Cortex of kidney (tissue), 1 donor: ENCODE data around the gene RPS6KA4.
A peak's percentile ranks its signal among the peaks of the same experiment; 100 is the strongest.
"Not testable (repeated sequence)": the region's sequence is repeated elsewhere in the genome, so short reads cannot be mapped to it uniquely, and the experiment has no call there.

Experiments used
- DNase-seq: peaks from one replicate; lab custom pipeline; 2025; lab: John Stamatoyannopoulos, UW

The RPS6KA4 gene

DNA sequence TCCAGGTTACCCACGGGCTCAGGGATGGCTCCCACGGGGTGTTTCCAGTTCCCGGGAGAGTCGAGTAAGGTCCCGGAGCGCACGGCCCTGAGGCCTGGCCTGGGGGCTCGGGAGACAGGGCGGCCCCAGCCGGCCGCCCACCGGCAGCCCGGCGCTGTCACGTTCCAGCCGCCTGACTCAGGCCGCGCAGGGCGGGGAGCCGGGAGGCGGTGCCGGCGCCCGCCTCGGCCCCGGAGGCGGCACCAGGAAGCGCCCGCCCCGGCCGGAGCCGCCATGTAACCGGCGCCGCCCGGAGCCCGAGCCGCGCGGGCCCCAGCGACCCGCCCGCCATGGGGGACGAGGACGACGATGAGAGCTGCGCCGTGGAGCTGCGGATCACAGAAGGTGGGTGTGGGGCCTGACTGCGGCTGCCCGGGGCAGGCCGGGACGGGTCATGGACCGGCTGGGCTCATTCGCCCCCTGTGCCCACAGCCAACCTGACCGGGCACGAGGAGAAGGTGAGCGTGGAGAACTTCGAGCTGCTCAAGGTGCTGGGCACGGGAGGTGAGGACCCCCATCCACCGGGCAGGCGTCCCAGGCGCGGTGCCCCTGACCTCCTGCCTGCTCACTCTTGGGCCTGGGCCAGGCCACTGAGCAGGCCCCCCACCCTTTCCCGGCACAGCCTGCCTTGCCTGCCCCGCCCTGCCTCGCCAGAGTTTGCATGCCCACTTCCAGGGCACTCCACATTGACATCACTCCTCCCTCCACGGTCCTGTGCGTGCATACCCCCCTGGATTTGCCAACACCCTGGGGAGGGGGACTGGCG, at the start of gene RPS6KA4:
TSS of gene RPS6KA4 (plus strand) at position 256 of the 805 bp plus-strand sequence. CDS start at position 330, 74 bp downstream.
- no peak for DNase-seq

DNA sequence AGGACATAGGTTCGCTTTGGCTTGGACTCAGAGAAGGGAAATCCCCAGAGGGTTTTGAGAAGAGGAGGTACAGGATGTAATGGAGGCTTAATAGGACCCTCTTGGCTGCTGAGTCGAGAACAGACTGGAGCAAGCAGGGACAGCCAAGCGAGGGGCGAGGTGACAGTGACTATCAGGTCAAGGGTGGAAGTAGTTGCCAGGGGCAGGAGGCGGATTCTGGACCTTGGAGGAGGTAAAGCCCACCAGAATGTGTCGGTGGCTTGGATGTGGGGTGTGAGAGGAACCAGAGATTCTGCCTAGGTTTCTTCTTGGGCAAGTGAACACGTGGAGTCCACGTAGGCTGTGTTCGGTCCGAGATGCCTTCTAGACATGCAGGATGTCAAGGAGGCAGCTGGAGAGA, 46.0 kb upstream of the RPS6KA4 start:
- no peak for DNase-seq

DNA sequence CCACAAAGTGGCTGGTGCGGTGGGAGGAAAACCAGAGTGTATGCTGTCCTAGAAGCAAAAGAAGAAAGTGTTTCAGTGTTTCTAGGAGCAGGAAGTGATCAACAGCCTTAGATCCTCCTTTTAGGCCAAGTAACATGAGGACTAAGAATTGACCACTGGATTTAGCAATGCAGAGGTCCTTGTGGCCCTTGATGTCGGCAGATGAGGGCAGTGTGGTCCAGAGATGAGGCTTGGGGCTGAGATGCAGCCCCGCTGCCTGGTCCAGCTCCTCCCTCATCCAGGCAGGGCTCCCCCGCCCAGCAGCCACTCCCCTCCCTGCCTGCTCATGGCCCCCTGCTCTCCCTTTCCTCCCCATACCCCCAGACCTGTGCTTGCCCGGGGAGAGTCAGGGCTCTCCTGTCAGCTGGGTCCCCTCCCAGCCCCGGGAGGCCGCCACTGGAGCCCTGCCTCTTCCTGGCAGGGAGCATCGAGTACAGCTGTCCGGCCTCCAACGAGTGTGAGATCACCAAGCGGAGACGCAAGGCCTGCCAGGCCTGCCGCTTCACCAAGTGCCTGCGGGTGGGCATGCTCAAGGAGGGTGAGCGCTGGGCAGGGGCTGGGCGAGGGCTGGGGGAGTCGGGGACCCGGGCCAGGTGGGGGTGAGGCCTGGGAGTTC, 45.3 kb upstream of the RPS6KA4 start:
- no peak for DNase-seq

DNA sequence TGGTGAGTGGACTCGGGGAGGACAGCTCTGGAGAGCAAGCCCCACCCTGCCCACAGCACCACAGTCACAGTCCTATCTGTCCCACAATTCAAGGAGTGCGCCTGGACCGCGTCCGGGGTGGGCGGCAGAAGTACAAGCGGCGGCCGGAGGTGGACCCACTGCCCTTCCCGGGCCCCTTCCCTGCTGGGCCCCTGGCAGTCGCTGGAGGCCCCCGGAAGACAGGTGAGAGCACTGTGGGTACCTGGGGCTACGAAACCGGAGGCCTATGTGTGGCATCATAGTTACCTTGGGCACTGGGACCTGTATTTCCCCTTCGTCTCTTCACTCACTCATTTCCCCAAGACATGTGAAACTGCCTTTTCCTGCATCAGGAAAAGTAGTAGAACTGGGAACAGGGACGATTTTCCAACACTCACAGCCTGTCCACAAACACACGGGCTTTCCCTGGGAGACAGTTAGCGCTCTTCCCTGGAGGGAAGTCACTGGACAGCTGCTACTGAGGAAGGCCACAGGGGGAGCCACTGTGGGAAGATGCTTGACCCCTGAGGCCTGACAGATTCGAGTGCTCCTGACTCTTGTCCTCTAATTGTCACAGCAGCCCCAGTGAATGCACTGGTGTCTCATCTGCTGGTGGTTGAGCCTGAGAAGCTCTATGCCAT, 44.7 kb upstream of the RPS6KA4 start:
- DNase-seq, result no peak

DNA sequence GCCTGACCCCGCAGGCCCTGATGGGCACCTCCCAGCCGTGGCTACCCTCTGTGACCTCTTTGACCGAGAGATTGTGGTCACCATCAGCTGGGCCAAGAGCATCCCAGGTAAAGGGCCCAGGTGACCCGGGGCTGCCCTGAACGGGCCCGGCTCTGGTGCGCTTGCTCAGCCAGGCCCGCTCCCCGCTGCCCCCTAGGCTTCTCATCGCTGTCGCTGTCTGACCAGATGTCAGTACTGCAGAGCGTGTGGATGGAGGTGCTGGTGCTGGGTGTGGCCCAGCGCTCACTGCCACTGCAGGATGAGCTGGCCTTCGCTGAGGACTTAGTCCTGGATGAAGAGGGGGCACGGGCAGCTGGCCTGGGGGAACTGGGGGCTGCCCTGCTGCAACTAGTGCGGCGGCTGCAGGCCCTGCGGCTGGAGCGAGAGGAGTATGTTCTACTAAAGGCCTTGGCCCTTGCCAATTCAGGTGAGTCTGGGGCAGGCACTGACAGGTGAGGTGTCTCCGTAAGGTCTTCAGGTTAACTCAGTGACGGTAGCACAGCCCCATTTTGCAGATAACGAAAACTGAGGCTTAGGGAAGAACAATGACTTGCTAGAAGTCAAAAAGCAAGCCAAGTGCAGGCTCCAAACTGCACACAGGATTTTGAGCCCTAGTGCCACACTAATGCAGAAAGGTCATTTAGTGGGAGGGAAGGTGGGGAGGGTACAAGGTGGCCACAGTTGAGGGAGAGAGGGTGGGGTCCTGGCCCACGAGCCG, 44.0 kb upstream of the RPS6KA4 start:
- no peak for DNase-seq

DNA sequence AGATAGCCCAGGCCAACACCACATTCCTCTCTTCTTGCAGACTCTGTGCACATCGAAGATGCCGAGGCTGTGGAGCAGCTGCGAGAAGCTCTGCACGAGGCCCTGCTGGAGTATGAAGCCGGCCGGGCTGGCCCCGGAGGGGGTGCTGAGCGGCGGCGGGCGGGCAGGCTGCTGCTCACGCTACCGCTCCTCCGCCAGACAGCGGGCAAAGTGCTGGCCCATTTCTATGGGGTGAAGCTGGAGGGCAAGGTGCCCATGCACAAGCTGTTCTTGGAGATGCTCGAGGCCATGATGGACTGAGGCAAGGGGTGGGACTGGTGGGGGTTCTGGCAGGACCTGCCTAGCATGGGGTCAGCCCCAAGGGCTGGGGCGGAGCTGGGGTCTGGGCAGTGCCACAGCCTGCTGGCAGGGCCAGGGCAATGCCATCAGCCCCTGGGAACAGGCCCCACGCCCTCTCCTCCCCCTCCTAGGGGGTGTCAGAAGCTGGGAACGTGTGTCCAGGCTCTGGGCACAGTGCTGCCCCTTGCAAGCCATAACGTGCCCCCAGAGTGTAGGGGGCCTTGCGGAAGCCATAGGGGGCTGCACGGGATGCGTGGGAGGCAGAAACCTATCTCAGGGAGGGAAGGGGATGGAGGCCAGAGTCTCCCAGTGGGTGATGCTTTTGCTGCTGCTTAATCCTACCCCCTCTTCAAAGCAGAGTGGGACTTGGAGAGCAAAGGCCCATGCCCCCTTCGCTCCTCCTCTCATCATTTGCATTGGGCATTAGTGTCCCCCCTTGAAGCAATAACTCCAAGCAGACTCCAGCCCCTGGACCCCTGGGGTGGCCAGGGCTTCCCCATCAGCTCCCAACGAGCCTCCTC, 43.1 kb upstream of the RPS6KA4 start:
- DNase-seq, result not testable (repeated sequence)

DNA sequence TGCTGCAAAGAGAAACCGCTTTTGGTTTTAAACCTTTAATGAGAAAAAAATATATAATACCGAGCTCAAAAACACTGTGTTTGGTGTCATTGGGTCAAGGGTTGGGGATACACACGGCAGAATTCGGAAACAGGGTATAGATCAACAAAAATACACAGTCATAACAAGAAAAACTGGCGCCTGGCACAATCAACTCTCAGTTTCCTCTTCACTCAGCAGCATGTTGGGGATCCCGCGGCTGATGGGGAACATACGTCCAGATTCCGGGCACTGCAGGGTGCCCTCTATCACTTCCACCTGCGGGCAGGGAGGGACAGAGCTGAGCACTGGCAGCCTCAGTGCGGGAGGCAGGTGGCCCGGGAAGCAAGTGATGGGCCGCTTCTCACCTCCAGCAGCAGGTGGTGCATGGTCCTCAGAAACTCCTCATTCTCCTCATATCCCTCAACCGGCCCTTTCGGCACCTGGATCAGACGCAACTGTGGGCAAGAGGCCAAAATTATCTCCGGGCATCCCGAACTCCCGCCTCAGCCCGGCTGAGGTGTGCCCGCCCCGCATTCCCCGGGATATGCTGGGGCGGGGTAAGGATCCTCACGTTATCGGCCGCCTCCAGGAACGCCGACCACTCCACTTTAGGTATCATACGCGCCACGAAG, 42.2 kb upstream of the RPS6KA4 start:
- DNase-seq, result no peak

DNA sequence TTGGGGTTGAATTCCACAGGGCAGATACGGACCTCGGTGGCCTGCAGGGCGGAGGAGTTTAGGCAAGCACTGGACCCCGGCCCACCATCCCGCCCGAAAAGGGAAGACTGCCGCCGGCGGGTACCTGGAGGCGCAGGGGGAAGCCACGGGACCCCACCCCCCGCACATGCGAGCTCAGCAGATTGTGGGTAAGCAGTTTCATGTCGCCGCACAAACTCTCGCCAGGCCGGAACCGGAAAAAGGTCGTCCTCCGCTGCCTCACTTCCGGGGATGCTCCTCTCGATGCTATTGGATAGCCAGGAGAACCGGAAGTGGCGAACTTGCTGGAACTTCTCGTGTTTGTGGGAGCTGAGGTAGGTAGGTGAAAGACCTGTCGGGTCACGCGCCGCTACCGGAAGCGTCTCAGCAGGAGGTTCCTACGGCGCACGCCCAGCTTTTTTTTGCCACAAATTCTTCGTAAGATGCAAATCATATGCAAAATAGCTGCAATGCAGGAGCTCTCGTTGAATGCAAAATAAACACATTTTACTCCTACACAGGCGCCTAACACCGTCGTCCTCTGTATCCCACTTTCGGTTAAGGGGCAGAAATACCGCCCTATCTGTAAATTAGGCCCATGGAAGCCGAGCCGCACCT, 41.5 kb upstream of the RPS6KA4 start, which contains the start of gene TRMT112:
TSS of gene TRMT112 (minus strand) at position 235 of the 636 bp plus-strand sequence. CDS start at position 202, 33 bp downstream.
- DNase-seq, result no peak

DNA sequence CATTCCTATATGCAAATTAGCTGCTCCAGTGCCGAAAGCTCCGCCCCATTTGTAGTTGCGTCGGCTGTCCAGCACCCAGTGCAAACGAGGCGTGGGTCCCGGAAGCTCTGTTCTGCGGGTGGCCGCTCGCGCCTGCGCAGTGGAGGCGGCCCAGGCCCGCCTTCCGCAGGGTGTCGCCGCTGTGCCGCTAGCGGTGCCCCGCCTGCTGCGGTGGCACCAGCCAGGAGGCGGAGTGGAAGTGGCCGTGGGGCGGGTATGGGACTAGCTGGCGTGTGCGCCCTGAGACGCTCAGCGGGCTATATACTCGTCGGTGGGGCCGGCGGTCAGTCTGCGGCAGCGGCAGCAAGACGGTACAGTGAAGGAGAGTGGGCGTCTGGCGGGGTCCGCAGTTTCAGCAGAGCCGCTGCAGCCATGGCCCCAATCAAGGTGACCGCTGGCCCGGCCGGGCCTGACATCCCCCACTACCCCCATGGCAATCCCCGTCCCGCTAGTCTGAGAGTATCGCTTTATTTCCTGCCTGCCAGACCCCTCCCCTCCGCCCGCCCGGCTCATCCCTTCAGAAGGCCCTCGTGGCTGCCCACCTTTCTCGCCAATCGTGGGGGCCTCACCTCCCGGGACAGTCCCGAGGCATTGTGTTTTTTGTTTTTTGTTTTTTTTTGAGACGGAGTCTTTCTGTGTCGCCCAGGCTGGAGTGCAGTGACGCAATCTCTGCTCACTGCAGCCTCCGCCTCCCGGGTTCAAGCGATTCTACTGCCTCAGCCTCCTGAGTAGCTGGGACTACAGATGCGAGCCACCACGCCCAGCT, 40.8 kb upstream of the RPS6KA4 start, which contains the start of gene PRDX5:
TSS of gene PRDX5 (plus strand) at position 161 of the 805 bp plus-strand sequence. CDS start at position 256, 95 bp downstream.
- peak; percentile 82 for DNase-seq

DNA sequence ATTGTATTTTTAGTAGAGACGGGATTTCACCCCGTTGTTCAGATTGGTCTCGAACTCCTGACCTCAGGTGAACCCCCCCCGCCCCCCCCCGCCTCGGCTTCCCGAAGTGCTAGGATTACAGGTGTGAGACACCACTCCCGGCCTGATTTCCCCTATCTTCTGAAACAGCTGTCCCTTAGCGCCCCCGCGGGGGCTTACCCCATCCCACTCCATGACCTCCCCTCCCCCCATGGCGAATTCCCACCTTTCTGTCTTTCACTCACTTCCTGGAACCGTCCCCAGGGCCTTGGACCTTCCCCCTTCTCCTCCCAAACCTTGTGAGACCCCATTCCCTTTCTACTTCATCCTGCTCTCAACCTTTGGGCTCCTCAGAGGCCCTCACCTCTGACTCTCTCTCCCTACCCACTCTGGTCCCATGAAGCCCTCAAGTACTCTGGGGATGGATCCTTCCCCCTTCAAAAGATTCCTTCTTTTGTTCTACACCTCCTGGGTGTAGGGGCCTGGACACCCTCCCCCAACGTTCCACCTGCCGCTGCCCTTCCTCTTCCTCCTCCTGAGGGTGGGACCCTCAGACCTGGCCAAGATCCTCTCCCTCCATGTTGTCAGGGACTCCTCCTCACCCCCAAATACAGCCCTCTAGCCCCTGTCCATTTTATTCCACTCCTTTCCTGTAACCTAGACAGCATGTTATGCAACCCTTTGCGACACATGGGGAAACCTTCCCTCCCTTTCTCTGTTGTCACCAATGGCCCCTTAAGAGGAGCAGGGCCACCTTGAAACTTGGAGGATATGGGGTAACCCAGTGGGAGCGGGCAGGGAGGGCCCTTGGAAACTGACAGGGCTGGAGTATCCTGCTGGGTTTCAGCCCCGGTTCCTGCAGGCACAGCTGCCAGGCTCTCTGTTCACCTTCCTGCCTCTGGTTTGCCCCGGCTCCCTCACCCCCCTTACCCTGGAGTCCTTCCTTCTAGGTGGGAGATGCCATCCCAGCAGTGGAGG, 39.9 kb upstream of the RPS6KA4 start:
- DNase-seq, result no peak

DNA sequence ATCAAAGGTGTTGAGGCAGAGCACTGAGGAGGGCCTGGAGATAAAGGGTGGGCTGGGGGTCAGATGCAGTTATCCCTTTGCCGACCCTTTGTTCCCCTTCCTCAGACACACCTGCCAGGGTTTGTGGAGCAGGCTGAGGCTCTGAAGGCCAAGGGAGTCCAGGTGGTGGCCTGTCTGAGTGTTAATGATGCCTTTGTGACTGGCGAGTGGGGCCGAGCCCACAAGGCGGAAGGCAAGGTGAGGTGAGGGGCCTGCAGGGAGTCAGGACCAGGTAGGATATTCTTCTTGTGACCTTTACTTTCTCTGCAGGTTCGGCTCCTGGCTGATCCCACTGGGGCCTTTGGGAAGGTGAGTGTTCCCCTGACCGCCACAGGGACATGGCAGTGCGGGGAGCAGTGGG, 38.4 kb upstream of the RPS6KA4 start:
- no peak for DNase-seq

DNA sequence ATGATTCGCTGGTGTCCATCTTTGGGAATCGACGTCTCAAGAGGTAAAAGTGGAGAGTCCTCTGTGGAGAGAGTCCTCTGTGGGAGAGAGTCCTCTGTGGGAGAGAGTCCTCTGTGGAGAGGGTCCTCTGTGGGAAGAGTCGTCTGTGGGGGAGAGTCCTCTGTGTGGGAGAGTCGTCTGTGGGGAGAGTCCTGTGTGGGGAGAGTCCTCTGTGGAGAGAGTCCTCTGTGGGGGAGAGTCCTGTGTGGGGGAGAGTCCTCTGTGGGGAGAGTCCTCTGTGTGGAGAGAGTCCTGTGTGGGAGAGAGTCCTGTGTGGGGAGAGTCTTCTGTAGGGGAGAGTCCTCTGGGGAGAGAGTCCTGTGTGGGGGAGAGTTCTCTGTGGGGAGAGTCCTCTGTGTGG, 37.9 kb upstream of the RPS6KA4 start:
- DNase-seq, result no peak

DNA sequence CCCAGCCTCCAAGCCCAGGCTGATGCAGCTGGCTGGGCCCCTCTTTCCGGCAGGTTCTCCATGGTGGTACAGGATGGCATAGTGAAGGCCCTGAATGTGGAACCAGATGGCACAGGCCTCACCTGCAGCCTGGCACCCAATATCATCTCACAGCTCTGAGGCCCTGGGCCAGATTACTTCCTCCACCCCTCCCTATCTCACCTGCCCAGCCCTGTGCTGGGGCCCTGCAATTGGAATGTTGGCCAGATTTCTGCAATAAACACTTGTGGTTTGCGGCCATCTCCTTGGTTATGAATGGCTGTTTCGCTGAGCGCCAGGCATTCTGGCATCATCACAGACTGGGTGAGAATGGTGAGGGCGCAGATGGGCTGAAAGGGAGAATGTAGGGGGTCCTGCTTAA, 37.4 kb upstream of the RPS6KA4 start:
- DNase-seq, result no peak

DNA sequence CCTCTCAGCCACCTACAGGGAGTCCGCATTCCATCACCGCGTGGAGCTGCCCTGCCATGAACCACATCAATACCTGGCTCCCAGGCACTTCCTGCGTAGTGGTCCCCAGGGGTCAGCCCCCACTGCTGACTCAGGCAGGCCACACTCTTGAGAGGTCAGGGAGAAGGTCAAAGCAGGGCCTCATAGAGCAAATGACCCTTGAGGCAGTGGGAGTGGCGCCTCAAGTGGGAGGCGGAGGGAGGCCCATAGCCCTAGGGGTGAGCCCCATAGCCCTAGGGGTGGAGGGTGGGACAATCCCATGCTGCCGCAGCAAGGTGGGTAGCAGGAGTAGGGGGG, 36.1 kb upstream of the RPS6KA4 start:
- DNase-seq, result no peak

DNA sequence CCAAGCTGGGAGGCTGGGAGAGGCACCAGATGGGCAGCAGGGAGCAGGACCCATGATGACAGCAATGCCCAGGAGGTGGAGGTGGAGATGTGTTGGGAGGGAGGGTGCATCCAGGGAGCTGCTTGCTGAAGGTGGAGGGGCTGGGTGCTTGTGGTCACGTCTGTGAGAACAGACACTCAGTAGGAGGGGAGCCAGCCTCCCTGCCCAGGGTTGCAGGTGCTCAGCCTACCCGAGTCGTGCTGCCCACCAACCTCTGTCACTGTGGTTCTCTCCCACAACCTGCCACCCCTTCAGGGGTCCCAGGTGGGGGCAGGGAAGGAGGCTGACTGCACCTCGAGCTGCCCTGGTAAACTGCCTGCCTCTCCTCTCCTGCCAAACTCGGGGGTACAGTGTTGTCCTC, 35.6 kb upstream of the RPS6KA4 start:
- DNase-seq, result no peak

DNA sequence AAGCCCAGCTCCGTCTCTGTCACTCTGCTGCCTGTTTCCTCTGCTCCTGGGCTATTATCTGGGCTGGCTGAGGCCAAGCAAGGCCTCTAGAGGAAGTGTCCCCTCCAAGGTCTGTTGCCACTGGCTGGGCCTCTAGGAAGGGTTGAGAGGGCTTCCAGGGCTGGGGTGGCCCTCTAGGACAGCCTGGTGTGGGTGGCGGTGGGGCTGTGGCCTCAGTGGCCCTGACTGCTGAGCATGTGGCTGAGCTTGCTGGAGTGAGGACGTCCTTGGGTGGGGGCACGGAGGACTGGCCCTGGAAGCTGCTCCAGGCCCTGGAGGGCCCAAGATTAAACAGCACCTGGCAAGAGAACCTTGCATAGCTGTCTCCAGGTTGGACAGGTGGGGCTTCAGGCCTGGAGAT, 35.0 kb upstream of the RPS6KA4 start:
- not testable (repeated sequence) for DNase-seq

DNA sequence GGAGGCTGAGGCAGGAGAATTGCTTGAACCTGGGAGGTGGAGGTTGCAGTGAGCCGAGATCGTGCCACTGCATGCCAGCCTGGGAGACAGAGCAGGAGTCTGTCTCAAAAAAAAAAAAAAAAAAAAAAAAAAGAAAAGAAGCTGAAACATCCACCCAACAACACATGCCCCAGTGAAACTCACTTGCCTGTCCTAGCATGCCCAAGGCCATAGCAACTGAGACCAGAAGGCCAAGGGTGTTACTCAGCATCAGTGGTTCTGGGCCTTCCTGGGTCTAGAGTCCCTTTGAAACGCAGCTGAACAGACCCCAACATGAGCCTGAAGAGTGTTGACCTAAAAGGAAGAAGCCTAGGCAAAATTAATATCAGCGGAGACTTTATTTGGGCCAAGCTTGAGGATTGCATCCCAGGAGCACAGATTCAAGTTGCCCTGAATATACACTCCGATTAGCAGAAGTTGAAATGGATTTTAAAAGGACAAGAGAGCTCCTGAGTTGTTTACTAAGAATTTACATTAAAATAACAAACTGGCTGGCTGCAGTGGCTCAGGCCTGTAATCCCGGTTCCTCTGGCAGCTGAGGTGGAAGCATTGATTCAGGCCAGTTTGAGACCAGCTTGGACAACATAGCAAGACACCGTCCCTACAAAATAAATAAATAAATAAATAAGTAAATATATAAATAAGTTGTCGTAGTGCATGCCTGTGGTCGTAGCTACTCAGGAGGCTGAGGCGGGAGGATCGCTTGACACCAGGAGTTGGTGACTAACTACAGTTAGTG, 34.1 kb upstream of the RPS6KA4 start:
- DNase-seq, result no peak
